ENCODE measurements around the gene TNFRSF9. TPM values are rescaled to one million over a fixed set of nuclear protein-coding genes. Genes with fewer than 3 reads are reported as not detected.

The TNFRSF9 gene
- total and polyA plus RNA-seq, 9 of the 15 experiments (the other 6 are each of a cell fraction or from before 2014, with no cell fraction given): 0.04 to 0.29 (median 0.08) TPM; not detected in 1

DNA sequence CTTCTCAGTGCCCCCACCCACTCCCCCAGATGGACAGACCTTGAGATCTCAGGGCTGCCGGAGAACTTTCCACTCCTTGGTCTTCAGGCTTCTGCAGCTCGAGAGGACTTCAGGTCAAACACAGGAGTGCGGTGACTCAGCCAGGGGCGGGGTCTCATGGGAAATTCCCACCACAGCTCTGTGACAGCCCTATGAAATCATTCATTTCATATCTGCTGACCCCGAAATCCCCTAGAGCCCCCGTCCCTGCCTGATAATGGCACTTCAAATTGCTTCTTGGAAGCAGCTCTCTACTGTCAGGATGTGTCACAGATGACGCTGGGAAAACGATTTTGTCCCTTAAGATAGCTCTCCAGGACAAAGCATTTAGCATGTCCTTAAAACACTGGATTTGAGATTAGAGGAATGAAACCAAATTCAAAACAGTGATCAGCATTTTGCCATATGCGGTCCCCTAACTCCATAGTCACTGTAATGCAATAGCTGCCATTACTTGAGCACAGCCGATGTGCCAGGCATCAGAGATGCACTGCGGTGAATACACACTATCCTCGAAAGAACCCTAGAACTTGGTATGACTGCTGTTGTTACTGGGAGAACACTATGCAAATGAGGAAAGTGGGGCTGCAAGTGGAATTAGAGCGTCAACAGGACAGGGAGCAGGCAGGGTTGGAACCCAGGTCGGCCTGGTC lies at the start of gene TNFRSF9 (continued):
- TF ChIP-seq CREB1 (IDR thresholded peaks at IDR 0.05) (peak; percentile 43; the same call in 1 of the 2 replicates), CREB1 (CRISPR knock-in tag; IDR thresholded peaks at IDR 0.05) (no peak), ILK (tag; IDR thresholded peaks at IDR 0.05; ENCODE audit: borderline replicate concordance, low read depth) (no peak), CCNT2 (IDR thresholded peaks at IDR 0.05; ENCODE audit: borderline replicate concordance, extremely low read depth, insufficient read length, low read depth, low read length) (no peak), RHOXF2B (CRISPR knock-in tag; conservative IDR thresholded peaks at IDR 0.05) (no peak), HDAC3 (IDR thresholded peaks at IDR 0.05; ENCODE audit: borderline replicate concordance, partially characterized antibody) (no peak), ELF4 (CRISPR knock-in tag; IDR thresholded peaks at IDR 0.05) (no peak), NEUROD1 (IDR thresholded peaks at IDR 0.05; ENCODE audit: borderline replicate concordance, low read depth, low read length, partially characterized antibody) (peak; percentile 35), ZKSCAN8 (CRISPR knock-in tag; IDR thresholded peaks at IDR 0.05) (no peak), ATF7 (IDR thresholded peaks at IDR 0.05) (no peak), PRMT5 (CRISPR knock-in tag; IDR thresholded peaks at IDR 0.05) (no peak), SRF (CRISPR knock-in tag; IDR thresholded peaks at IDR 0.05) (no peak), ZBTB8A (IDR thresholded peaks at IDR 0.05; ENCODE audit: partially characterized antibody) (no peak)
- TF ChIP-seq, protein P1, sequence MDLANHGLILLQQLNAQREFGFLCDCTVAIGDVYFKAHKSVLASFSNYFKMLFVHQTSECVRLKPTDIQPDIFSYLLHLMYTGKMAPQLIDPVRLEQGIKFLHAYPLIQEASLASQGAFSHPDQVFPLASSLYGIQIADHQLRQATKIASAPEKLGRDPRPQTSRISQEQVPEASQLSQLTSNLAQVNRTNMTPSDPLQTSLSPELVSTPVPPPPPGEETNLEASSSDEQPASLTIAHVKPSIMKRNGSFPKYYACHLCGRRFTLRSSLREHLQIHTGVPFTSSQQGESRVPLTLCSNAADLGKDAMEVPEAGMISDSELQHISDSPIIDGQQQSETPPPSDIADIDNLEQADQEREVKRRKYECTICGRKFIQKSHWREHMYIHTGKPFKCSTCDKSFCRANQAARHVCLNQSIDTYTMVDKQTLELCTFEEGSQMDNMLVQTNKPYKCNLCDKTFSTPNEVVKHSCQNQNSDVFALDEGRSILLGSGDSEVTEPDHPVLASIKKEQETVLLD (IDR thresholded peaks at IDR 0.05): no peak
- TF ChIP-seq, protein P2, sequence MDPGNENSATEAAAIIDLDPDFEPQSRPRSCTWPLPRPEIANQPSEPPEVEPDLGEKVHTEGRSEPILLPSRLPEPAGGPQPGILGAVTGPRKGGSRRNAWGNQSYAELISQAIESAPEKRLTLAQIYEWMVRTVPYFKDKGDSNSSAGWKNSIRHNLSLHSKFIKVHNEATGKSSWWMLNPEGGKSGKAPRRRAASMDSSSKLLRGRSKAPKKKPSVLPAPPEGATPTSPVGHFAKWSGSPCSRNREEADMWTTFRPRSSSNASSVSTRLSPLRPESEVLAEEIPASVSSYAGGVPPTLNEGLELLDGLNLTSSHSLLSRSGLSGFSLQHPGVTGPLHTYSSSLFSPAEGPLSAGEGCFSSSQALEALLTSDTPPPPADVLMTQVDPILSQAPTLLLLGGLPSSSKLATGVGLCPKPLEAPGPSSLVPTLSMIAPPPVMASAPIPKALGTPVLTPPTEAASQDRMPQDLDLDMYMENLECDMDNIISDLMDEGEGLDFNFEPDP (CRISPR knock-in tag; IDR thresholded peaks at IDR 0.05): no peak
- TF ChIP-seq, protein P3, sequence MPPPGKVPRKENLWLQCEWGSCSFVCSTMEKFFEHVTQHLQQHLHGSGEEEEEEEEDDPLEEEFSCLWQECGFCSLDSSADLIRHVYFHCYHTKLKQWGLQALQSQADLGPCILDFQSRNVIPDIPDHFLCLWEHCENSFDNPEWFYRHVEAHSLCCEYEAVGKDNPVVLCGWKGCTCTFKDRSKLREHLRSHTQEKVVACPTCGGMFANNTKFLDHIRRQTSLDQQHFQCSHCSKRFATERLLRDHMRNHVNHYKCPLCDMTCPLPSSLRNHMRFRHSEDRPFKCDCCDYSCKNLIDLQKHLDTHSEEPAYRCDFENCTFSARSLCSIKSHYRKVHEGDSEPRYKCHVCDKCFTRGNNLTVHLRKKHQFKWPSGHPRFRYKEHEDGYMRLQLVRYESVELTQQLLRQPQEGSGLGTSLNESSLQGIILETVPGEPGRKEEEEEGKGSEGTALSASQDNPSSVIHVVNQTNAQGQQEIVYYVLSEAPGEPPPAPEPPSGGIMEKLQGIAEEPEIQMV (tag; conservative IDR thresholded peaks at IDR 0.05; ENCODE audit: low read depth): no peak
- TF ChIP-seq, protein P4, sequence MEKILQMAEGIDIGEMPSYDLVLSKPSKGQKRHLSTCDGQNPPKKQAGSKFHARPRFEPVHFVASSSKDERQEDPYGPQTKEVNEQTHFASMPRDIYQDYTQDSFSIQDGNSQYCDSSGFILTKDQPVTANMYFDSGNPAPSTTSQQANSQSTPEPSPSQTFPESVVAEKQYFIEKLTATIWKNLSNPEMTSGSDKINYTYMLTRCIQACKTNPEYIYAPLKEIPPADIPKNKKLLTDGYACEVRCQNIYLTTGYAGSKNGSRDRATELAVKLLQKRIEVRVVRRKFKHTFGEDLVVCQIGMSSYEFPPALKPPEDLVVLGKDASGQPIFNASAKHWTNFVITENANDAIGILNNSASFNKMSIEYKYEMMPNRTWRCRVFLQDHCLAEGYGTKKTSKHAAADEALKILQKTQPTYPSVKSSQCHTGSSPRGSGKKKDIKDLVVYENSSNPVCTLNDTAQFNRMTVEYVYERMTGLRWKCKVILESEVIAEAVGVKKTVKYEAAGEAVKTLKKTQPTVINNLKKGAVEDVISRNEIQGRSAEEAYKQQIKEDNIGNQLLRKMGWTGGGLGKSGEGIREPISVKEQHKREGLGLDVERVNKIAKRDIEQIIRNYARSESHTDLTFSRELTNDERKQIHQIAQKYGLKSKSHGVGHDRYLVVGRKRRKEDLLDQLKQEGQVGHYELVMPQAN (IDR thresholded peaks at IDR 0.05; ENCODE audit: borderline replicate concordance): no peak
- TF ChIP-seq, protein P5, sequence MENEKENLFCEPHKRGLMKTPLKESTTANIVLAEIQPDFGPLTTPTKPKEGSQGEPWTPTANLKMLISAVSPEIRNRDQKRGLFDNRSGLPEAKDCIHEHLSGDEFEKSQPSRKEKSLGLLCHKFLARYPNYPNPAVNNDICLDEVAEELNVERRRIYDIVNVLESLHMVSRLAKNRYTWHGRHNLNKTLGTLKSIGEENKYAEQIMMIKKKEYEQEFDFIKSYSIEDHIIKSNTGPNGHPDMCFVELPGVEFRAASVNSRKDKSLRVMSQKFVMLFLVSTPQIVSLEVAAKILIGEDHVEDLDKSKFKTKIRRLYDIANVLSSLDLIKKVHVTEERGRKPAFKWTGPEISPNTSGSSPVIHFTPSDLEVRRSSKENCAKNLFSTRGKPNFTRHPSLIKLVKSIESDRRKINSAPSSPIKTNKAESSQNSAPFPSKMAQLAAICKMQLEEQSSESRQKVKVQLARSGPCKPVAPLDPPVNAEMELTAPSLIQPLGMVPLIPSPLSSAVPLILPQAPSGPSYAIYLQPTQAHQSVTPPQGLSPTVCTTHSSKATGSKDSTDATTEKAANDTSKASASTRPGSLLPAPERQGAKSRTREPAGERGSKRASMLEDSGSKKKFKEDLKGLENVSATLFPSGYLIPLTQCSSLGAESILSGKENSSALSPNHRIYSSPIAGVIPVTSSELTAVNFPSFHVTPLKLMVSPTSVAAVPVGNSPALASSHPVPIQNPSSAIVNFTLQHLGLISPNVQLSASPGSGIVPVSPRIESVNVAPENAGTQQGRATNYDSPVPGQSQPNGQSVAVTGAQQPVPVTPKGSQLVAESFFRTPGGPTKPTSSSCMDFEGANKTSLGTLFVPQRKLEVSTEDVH (IDR thresholded peaks at IDR 0.05; ENCODE audit: low read depth, partially characterized antibody): no peak

Measured in K562 (cell line).